Transverse colon (tissue), 4 donors: ENCODE data around the gene OXER1. TPM values are rescaled to one million over a fixed set of nuclear protein-coding genes. Genes with fewer than 3 reads are reported as not detected.

Experiments used
- DNase-seq: peaks from one replicate; pipeline ENCODE4 v3.0.0-alpha.2; 2019
- H3K27ac ChIP-seq, 4 donors: fragments of 200-600 bp; sonication (generic); 2 replicates each; pipeline ENCODE4 v1.5.1; 2016 to 2018; ENCODE audit warnings: inconsistent platforms in 4 of 4
- H3K27me3 ChIP-seq: fragments of 200-600 bp; sonication (generic); 2 replicates; pipeline ENCODE4 v1.5.1; 2017; ENCODE audit warnings: inconsistent platforms
- H3K36me3 ChIP-seq, 4 donors: fragments of 200-600 bp; sonication (generic); 2 replicates each; pipeline ENCODE4 v1.5.1; 2017 to 2019; ENCODE audit warnings: inconsistent platforms in 4 of 4
- H3K4me1 ChIP-seq, 4 donors: fragments of 200-600 bp; sonication (generic); 2 replicates each; pipeline ENCODE4 v1.5.1; 2017 to 2020; ENCODE audit warnings: inconsistent platforms in 4 of 4
- H3K4me3 ChIP-seq, 4 donors: fragments of 200-600 bp; sonication (generic); 1 replicate in 1 of 4; 2 replicates in 3 of 4; pipeline versions ENCODE4 v1.5.1 to v1.6.1; 2017 to 2019; ENCODE audit warnings: inconsistent platforms in 4 of 4
- H3K9me3 ChIP-seq, 2 donors: fragments of 200-600 bp; sonication (generic); 2 replicates each; pipeline ENCODE4 v1.5.1; 2017 to 2019; ENCODE audit warnings: inconsistent platforms in 2 of 2
- CTCF ChIP-seq, 5 experiments: fragments of 200-600 bp in 3 of 5; fragments of 450-650 bp in 2 of 5; sonication (generic) in 3 of 5; IDR thresholded peaks; 1 replicate in 2 of 5; 2 replicates in 3 of 5; pipeline ENCODE4 v1.5.1; 2016 to 2017; ENCODE audit warnings: antibody characterized with exemption in 5 of 5, inconsistent platforms in 3 of 5, mild to moderate bottlenecking in 2 of 5, moderate library complexity in 1 of 5
- EP300 ChIP-seq: sonication (generic); formaldehyde crosslinking; IDR thresholded peaks from one replicate; pipeline ENCODE4 v1.6.1; 2017; ENCODE audit warnings: antibody characterized with exemption, low read depth
- POLR2A ChIP-seq: fragments of 450-650 bp; IDR thresholded peaks from one replicate; pipeline ENCODE4 v1.6.1; 2016; ENCODE audit warnings: antibody characterized with exemption, mild to moderate bottlenecking, moderate library complexity
- POLR2AphosphoS5 ChIP-seq, 3 donors: sonication (generic); formaldehyde crosslinking; IDR thresholded peaks; one replicate each; pipeline ENCODE4 v1.6.1; 2016; ENCODE audit warnings: antibody characterized with exemption in 3 of 3
- WGBS, 2 donors: methylation state at CpG; one replicate each; pipeline ENCODE4 v1.1.5; 2018; ENCODE audit warnings: low coverage in 1 of 2; 5-methylcytosine and 5-hydroxymethylcytosine counted together
- in situ Hi-C, 4 donors: fragments of 200-750 bp; cut with MboI; loops; one replicate each; pipeline versions ENCODE4 v1.15.0 to v1.15.1; 2017; ENCODE audit warnings: low sequenced_read_pairs in 3 of 4, low pct_ligation_motif_present in 1 of 4, low pct_unique_long_range_greater_than_20kb in 1 of 4
- intact Hi-C: fragments of 100-400 bp; cut with DNase I; formaldehyde crosslinking; loops from one replicate; pipeline ENCODE4 v1.15.1; 2023; ENCODE audit warnings: low total_unique reads
- total RNA-seq, 4 donors: library from RNA; depleted of rRNA; stranded (reverse); fragments of >200 nt; gene quantifications; one replicate each; pipeline ENCODE4 v1.1.0, GENCODE V29; 2016

The OXER1 gene
- total RNA-seq, 4 donors from 2014 or later = 0.48 to 6.4 (median 4.9) TPM; not detected in 1

- intact Hi-C loops = no loop called here
- in situ Hi-C loops = no loop called here
These were observed 11.3 kb upstream of the OXER1 start for GRCh38 chr2:42775186-42775585.

GRCh38 chr2:42771546-42772153 lies 7.7 kb upstream of the OXER1 start:
- intact Hi-C loops = no loop called here
- no peak for TF ChIP-seq POLR2A
- TF ChIP-seq EP300 = no peak
- no peak for TF ChIP-seq CTCF (IDR thresholded peaks at IDR 0.05)
- TF ChIP-seq POLR2AphosphoS5 (IDR thresholded peaks at IDR 0.05) = no peak
- Histone ChIP-seq H3K9me3 (no peaks in the 10 kb centered on the region), H3K27me3 (no peaks in the 10 kb centered on the region), H3K27ac (no peak overlapping the region), H3K36me3 (no peaks in the 10 kb centered on the region), H3K4me1 (no peaks in the 10 kb centered on the region), H3K4me3 (no peak overlapping the region)
- 57 to 81% methylated on average over 1 to 5 of the region's 5 CpGs for WGBS, 2 donors
- DNase-seq = no peak
- in situ Hi-C loops = no loop called here

More at GRCh38 chr2:42775186-42775585, 11.3 kb upstream of the OXER1 start:
- Histone ChIP-seq H3K27me3 (no peaks in the 10 kb centered on the region), H3K36me3 (no peaks in the 10 kb centered on the region), H3K4me1 (no peaks in the 10 kb centered on the region), H3K27ac (no peak overlapping the region), H3K9me3 (peaks cover 0 to 8% of the 10 kb centered on the region in 2 donors), H3K4me3 (no peak overlapping the region)
- DNase-seq = no peak
- TF ChIP-seq POLR2AphosphoS5 (IDR thresholded peaks at IDR 0.05) (no peak), CTCF (IDR thresholded peaks at IDR 0.05) (no peak), EP300 (no peak), POLR2A (no peak)
- 68 to 73% methylated on average over 2 of the region's 2 CpGs for WGBS, 2 donors

GRCh38 chr2:42770288-42771131 lies 6.6 kb upstream of the OXER1 start:
- Histone ChIP-seq H3K36me3 (no peaks in the 10 kb centered on the region), H3K9me3 (no peaks in the 10 kb centered on the region), H3K27ac (no peak overlapping the region), H3K4me3 (no peak overlapping the region), H3K4me1 (no peaks in the 10 kb centered on the region), H3K27me3 (no peaks in the 10 kb centered on the region)
- TF ChIP-seq POLR2A = no peak
- TF ChIP-seq CTCF (IDR thresholded peaks at IDR 0.05) = peak in 4 of 5 experiments; percentile 15 to 36 (median 17)
- no peak for TF ChIP-seq POLR2AphosphoS5 (IDR thresholded peaks at IDR 0.05)
- TF ChIP-seq EP300 = no peak
- DNase-seq = no peak
- WGBS, 2 donors = 73 to 93% methylated on average over 3 to 13 of the region's 19 CpGs
- intact Hi-C loops (no loop called here), in situ Hi-C loops (no loop called here)

GRCh38 chr2:42769583-42770287 lies 5.8 kb upstream of the OXER1 start:
- in situ Hi-C loops (no loop called here), intact Hi-C loops (no loop called here)
- TF ChIP-seq CTCF (IDR thresholded peaks at IDR 0.05) (no peak), POLR2A (no peak), POLR2AphosphoS5 (IDR thresholded peaks at IDR 0.05) (no peak), EP300 (no peak)
- H3K27me3 ChIP-seq = no peaks in the 10 kb centered on the region
- no peaks in the 10 kb centered on the region for H3K9me3 ChIP-seq
- no peaks in the 10 kb centered on the region for H3K4me1 ChIP-seq
- no peak for DNase-seq
- 96% methylated on average over 8 of the region's 10 CpGs; no CpG with 5 or more reads in 1 of the 2 donors for WGBS, 2 donors
- no peak overlapping the region for H3K4me3 ChIP-seq
- H3K27ac ChIP-seq = no peak overlapping the region
- H3K36me3 ChIP-seq = no peaks in the 10 kb centered on the region
